ENCODE results near the gene ACP2.
"Not testable (repeated sequence)": the region's sequence is repeated elsewhere in the genome, so short reads cannot be mapped to it uniquely, and the experiment has no call there.

Gene ACP2

DNA sequence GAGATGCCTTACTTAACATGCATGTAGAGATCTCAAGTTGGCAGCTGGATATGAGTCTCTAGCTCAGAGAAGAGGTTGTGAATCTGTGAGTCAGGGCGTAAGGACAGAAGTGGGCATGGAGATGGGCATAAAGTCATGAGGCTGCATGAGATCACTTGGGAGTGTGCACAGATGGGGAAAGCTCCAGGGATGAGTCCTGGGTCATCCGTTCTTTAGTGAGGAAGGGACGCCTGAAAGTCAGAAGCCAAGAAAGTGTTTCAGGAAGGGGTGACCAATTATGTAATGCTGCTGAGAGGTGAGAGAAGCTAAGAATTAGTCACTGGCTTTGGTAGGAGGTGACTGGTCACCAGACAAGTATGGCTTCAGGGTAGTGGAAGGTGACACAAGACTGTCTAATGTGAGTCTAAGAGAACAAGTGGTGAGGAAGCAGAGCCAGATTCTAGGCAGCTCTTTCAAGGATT lies 6.7 kb downstream of the ACP2 start:
- no peak for DNase-seq

DNA sequence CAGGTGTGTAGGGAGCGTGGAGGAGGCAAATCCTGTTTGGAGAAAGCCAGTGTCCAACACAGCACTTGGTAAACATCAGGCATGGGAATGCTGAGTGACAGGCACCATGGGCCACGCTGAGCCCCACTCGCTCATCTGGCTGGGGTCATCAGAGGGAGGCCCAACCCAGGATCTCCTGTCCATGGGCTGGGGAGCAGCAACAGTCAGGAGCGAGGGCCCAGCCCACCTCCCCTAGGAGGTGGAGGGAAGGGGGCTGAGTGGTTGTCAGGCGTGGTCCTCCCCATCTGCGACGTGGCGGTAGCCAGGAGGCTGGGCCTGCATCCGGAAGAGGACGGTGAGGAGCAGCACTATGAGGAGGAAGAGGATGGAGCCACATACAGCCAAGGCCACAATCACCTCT lies 8.8 kb downstream of the ACP2 start:
- DNase-seq = no peak

DNA sequence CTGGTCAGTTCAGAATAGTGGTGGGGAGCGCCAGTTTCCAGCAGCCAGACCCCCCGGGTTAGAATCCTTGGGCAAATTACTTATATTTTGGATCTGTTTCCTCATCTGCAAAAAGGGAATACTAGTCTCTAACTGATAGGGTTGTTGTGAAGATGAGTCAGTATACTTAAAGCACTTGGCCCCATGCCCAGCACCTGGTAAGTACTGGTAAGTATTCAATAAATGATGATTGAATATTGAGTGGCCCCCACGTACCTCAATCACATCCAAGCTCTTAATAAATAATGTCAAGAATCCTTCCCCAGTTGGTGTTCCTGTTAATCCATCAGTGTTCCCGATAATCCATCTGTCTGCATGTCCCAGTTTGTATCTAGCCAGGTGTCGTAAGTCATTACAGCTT lies 12.1 kb downstream of the ACP2 start:
- DNase-seq = no peak

DNA sequence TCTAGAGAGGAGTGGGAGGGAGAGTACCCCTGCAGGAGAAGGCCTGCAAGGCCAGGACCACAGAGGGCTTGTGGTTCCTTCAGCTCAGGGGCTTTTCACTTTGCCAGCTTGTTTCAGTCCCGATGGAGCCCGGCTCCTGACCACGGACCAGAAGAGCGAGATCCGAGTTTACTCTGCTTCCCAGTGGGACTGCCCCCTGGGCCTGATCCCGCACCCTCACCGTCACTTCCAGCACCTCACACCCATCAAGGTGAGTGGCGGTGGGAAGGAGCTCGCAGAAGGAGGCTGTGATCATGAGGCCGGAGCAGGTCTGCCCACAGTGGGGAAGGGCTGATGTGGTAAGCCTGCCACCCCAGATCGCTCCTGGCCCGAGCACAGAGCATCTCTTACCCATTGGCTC lies 13.5 kb downstream of the ACP2 start:
- no peak for DNase-seq

DNA sequence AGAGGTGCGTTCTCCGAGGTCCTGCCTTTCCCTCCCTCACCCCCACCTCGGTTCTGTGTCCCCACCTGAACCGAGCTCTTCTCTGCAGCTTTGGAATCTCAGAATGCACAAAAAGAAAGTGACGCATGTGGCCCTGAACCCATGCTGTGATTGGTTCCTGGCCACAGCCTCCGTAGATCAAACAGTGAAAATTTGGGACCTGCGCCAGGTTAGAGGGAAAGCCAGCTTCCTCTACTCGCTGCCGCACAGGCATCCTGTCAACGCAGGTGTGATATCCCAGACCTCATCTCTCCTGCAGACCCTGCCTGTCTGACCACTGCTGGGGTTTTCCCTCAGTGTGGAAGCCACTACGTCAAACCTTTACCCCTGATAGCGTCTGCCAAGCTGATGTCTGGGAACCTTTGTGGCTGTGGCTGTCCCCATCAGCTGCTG lies 13.9 kb downstream of the ACP2 start:
- peak; percentile 79 to 81 for DNase-seq

DNA sequence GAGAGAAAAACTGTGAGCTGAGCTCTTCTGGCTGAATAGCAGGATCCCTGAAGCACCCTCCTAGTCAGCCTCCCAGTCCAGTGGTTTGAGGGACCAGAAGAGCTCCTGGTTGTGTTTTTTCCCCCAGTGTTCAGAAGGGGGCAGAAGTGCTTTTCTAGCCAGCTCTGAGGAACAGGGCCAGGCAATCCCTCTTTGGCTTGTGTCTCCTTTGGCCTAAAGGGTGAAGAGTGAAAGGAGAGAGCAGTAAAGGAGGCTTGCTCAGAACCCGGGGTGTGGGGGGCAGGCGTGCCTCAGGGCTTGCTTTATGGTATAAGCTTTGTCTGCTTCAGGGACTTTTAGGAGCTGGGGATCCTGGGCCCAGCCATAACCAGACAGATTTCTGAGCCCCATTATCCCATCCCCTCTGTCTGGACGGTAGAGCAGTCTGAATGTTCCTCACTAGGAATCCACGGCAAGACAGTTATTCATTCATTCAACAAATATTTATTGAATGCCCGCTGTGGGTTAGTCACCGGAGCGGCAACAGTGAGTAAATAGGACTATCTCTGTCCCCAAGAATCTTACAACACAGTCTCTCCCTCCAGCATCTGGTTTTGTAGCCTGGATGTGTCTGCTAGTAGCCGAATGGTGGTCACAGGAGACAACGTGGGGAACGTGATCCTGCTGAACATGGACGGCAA lies 14.5 kb downstream of the ACP2 start:
- peak in 1 of 2 donors; percentile 32 for DNase-seq

DNA sequence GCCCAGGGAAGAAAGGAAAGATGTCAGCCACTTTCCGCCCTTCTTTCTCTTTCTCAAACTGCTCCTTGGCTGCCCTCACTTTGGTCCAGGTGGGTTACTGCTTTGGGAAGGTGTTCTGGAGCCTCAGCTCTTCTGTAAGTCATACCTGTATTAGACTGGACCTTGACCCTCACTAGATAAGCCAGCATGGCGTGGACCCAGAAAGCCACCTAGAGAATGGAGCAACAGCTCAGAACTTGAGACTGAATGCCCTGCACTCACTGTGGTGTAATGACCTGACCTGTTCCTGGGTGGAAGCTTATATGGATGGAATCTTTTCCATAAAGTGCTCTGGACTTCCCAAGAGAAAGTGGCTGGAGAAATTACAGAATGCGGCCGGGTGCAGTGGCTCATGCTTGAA lies 15.6 kb downstream of the ACP2 start:
- no peak for DNase-seq

DNA sequence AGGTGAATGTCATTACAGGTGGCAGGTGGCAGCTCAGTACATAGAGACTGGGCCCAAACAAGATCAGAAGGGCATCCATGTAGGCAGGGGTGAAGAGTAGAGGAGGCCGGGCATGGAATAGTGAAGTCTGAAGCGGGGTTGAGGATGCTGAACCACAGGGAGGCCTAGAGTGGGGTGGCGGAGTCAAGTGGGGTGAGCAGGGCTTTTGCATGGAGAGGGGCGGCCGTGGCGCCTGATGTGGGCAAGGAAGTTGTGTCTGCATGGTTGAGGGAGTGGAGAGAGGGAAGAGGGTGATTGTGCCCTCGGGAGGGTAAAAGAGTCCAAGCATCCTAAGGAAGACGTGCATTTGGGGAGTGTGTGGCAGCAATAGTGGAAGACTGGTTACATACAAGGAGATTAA lies 19.5 kb downstream of the ACP2 start:
- no peak for DNase-seq

DNA sequence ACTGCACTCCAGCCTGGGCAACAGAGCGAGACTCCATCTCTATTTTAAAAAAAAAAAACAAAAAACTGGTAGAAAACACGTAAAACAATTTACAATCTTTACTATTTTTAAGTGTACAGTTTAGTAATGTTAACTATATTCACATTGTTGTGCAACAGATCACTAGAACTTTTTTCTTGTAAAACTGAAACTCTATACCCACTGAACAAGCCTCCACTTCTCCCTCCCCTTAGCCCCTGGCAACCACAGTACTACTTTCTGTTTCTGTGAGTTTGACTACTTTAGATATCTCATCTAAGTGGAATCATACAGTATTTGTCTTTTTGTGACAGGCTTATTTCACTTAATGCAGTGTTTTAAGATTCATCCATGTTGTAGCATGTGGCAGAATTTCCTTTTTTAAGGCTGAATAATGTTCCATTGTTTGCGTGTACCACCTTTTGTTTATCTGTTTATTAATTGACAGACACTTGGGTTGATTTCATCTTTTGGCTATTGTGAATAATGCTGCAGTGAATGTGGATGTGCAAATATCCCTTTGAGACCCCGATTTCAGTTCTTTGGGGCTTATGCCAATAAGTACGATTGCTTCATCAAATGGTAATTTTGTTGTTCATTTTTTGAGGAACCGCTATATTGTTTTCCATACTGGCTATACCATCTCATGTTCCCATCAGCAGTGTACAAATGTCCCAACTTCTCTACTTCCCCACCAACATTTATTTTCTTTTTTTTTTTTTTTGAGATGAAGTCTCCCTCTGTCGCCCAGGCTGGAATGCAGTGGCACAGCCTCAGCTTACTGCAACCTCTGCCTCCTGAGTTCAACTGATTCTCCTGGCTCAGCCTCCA lies 22.8 kb downstream of the ACP2 start:
- peak in 1 of 2 donors; percentile 15 for DNase-seq

DNA sequence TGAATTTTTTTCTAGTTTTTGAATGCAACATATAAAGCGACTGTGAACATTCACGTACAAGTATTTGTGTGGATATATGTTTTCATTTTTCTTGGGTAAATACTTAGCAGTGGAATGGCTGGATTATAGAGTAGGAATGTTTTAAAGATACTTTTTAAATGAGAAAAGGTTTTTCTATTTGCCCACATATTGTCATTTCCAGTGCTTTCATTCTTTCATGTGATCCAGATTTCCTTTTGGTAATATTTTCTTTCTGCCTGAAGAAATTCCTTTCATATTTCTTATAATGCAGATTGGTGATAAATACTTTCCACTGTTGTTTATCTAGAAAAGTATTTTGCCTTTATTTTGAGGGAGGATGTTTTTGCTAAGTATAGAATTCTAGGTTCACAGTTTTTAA lies 25.9 kb downstream of the ACP2 start:
- DNase-seq = no peak

DNA sequence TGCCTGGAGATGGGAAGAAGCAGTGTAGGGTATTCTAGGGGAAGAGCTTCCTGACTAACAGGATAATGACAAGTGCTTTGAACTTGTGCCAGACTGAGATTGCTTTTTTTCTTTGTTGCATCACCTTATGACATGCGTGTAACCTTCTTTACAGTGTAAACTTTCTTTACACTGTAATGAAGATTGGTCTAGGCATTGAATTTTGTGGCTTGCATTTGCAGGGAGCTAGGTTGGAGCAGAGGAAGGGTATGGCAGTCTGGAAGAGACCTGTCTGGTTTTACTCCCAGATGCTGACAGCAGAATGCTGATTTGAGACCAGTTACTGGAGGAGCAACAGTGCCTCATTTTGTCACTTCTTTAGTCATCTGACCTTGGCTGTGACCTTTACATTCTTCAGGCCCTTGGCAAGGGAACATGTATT lies 28.2 kb downstream of the ACP2 start:
- DNase-seq = no peak

DNA sequence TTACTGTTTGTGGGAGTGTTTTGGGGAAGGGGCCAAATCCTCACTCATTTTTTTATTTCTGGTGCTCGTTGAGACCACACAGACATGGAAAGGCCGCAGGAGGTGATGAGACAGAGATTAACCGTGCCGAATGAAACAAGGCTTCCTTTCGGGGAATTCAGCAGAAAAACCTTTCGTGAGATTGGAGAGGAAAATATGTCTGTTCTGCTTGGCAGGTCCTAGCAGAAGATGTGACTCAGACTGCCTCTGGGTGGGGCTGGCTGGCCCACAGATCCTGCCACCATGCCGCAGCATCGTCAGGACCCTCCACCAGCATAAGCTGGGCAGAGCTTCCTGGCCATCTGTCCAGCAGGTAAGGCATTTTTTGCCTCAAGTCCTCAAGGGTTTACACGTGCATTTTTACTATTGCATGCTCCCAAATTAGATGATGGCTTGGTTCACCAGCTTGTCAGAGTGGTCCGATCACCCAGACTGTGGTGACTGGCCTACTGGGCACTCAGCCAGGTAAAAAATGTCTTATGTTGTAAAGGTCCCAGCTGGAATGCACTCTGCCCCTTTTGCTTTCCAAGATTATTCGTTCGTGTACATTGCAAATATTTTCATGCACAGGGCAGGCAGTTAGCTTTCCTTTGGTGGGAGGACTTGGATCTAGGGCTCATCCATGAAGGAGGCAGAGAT lies 32.4 kb downstream of the ACP2 start:
- peak; percentile 43 to 53 for DNase-seq

DNA sequence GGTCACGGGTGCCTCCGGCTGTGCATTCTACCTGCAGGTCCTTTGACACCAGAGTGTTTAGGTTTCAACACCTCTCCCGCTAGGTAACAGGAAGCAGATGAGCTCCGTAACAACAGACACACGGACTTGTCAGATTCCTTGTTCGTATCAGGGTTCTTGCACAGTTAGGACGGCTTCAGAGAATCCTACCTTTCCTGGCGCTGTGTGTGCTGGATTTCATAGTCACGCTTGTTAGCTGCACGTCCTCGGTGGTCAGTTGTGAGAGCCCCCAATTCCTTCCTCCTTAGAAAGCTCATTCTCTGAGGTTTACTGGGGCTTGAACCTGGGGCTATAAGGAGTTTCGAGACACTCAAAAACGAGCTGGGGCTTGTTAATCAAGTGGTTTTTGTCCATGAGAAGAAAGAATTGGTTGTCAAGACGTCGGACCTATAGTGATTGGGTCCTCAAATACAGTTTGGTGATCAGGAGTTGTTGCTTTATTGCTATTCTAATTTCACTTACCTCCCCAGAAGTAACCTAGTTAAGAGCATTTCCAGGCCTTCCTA lies 33.2 kb downstream of the ACP2 start:
- DNase-seq = no peak

DNA sequence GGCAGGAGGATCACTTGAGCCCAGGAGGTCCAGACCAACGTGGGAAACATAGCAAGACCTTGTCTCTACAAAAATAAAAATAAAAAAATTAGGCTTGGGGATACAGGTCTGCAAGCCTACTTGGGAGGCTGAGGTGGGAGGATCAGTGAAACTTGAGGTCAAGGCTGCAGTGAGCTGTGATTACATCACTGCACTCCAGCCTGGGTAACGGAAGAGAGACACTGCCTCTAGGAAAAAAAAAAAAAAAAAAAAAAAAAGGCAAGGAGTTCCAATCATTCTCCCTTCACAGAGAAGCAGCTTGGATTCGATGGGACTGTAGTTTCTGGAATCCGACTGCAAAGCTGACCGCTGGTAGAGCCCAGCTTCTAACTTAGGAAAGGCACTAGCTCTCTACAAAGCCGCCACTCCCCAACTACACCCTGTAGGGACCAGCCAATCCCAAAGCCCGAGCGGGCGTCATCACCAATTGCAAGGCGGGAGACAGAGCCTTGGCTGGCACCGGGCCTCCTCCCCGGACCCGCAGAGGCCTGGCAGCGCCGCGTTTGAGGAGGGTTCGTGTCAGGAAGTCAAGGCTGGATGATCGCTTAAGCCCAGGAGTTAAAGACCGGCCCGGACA lies 34.6 kb downstream of the ACP2 start:
- DNase-seq = peak; percentile 85 to 87

DNA sequence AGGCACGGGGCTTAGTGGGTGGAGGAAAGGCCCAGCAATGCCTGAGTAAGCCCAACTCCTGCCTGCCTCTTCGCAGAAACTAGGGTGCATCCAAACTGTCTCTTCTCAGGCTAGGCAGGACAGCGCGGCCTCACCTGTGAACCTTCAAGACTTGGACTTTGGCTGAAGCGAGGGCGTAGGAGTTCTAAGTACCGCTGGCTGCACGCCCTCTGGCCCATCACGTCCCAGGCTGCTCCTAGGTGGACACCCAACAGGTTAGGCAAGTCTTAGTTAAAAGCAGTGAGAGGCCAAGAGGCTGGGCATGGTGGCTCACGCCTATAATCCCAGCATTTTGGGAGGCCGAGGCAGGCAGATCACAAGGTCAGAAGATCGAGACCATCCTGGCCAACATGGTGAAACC lies 35.7 kb downstream of the ACP2 start:
- no peak for DNase-seq

DNA sequence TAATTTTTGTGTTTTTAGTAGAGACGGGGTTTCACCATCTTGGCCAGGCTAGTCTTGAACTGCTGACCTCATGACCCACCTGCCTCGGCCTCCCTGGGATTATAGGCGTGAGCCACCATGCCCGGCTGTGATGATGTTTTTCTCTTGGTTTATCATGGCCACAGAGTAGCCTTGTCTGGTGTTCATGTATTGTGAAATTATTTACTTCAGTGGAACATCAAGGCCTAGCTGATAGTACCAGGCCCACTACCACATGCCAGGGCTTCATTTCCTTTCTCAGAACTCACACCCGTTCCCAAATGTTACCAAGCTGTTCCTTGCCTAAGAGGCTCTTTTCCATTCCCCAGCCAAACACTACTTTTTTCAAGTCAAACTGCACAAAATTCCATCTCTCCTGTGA lies 40.0 kb downstream of the ACP2 start:
- no peak for DNase-seq

DNA sequence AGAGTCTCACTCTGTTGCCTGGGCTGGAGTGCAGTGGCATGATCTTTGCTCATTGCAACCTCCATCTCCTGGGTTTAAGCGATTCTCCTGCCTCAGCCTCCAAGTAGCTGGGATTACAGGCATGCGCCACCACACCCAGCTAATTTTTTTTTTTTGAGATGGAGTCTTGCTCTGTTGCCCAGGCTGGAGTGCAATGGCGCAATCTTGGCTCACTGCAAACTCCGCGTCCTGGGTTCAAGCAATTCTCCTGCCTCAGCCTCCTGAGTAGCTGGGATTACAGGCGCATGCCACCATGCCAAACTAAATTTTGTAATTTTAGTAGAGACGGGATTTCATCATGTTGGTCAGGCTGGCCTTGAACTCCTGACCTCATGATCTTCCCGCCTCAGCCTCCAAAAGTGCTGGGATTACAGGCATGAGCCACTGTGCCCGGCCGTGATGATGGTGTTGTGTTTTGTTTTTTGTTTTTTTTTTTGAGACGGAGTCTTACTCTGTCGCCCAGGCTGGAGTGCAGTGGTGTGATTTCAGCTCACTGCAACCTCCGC lies 40.5 kb downstream of the ACP2 start:
- DNase-seq = not testable (repeated sequence)

DNA sequence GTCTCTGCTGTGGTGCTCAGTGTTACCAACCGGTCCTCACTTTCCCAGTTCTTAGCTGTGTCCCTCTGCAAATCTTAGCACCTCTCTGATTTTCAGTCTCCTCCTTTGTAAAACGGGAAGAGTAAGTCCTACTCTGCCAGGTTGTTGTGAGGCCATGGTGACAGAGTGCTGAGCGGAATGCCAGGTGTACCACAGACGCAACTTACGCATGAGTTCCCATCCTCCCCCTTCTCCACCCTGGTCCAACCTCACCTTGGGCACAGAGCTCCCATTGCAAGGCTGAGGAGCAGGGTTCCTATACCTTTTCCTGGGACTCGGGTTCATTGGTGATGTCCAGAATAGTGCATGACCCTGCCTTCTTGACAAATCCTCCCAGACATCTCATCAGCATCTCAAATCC lies 41.2 kb downstream of the ACP2 start:
- no peak for DNase-seq

DNA sequence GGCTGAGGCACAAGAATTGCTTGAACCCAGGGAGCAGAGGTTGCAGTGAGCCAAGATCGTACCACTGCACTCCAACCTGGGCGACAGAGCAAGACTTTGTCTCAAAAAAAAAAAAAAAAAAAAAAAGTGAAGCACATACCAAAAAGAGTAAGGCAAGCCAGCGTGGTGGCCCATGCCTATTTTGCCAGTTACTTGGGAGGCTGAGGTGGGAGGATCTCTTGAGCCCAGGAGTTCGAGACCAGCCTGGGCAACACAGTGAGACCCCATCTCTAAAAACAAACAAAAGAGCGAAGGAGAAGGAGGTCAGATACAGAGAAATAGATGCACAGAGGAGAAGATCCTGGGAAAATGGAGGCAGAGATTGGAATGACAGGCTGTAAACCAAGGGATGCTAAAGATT lies 42.0 kb downstream of the ACP2 start:
- not testable (repeated sequence) for DNase-seq

DNA sequence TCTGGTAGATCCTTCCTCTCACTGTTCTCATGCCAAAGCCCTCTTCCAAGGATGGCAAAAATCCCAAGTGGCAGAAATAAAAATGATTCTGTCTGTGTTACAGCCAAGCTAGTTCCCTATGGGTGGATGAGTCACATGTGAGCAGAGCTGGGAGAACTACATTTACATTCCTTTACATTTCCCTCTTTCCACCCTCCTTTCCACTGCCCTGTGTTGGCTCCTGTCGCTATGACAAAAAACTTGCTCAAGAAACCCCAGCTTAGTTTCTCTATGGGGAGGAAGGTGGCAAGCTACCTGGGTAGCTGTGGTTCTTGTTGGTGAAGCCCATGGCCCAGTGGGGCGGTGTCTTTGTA lies 44.0 kb downstream of the ACP2 start:
- no peak for DNase-seq

DNA sequence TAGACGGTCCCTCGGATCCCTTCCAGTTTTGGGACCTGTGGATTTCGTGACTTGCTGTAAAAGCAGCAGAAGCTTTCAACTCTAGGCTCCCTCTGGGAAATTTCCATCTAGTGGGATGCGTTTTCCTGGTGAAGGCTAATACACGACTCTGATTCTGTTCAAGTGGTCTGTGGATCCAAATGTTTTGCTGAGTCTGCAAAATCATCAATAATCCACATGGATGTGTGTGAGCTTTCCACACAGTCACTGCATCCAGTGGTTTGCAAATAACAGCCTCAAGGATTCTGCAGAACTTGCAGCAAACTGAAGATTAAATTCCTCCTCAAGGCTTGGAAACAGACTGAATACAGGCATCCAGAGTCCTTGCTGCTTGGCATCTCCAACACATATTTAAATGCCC lies 46.0 kb downstream of the ACP2 start:
- DNase-seq = no peak

DNA sequence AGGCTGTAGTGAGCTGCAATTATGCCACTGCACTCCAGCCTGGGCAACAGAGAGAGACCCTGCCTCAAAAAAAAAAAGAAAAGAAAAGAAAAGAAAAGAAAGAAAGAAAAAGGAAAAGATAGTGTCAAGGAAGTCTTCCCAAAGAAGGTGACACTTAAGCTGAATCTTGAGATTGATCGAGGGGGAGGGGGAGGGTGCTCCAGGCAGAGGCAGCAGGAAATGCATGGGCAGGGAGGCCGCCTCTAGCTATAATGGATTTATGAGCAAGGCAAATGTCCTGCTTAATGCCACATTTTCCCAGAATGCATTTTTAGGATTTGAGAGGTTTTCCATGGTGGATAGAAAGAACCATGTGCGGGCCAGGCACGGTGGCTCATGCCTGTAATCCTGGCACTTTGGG lies 47.6 kb downstream of the ACP2 start:
- no peak for DNase-seq

DNA sequence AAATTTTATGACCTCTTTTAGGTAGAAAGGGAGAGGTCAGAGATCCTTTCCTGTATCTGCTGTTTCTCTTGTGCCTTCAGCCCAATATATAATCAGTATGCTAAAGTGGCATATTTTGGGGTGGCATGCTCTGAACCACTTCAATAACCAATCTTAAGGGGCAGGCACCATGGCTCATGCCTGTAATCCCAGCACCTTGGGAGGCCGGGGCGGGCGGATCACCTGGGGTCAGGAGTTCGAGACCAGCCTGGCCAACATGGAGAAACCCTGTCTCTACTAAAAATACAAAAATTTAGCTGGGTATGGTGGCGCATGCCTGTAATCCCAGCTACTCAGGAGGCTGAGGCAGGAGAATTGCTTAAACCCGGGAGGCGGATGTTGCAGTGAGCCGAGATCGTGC lies 50.5 kb downstream of the ACP2 start:
- DNase-seq = not testable (repeated sequence)
